NCI-H1105 (cell line): ENCODE results near the gene RORC.
"Not testable (repeated sequence)": the region's sequence is repeated elsewhere in the genome, so short reads cannot be mapped to it uniquely, and the experiment has no call there.

Experiments
- DNase-seq: peaks from one replicate; lab custom pipeline; 2025; lab: John Stamatoyannopoulos, UW

Gene RORC

GRCh38 chr1:151831605-151832004 lies at the start of gene RORC:
Gene RORC, minus strand, starts transcription at chr1:151831802. Its CDS starts 38 bp downstream, at chr1:151831764.
- no peak for DNase-seq

GRCh38 chr1:151875419-151876097 lies 44.0 kb upstream of the RORC start:
- DNase-seq = no peak

- DNase-seq = not testable (repeated sequence)
These were observed 41.2 kb upstream of the RORC start for GRCh38 chr1:151872776-151873175.

- no peak for DNase-seq
These were observed 39.9 kb upstream of the RORC start for GRCh38 chr1:151871284-151872030.

GRCh38 chr1:151868486-151868885 lies 36.9 kb upstream of the RORC start:
- DNase-seq = no peak

- DNase-seq = no peak
These were observed 36.3 kb upstream of the RORC start for GRCh38 chr1:151867765-151868411.

GRCh38 chr1:151867321-151867720 lies 35.7 kb upstream of the RORC start:
- no peak for DNase-seq

- no peak for DNase-seq
These were observed 32.8 kb upstream of the RORC start for GRCh38 chr1:151864411-151864810.

- no peak for DNase-seq
These were observed 31.0 kb upstream of the RORC start for GRCh38 chr1:151862604-151863003.

GRCh38 chr1:151860504-151861187 lies 29.0 kb upstream of the RORC start:
- no peak for DNase-seq

- DNase-seq = no peak
These were observed 28.3 kb upstream of the RORC start for GRCh38 chr1:151859891-151860293.

- DNase-seq = no peak
These were observed 27.5 kb upstream of the RORC start for GRCh38 chr1:151858886-151859665.

- no peak for DNase-seq
These were observed 26.6 kb upstream of the RORC start for GRCh38 chr1:151858030-151858746.

GRCh38 chr1:151855933-151856332 lies 24.3 kb upstream of the RORC start:
- no peak for DNase-seq

GRCh38 chr1:151855516-151855915 lies 23.9 kb upstream of the RORC start:
- not testable (repeated sequence) for DNase-seq

GRCh38 chr1:151854658-151855057 lies 23.1 kb upstream of the RORC start:
- no peak for DNase-seq

- no peak for DNase-seq
These were observed 21.9 kb upstream of the RORC start, which contains the start of gene THEM5 for GRCh38 chr1:151853411-151853943. Gene THEM5, minus strand, starts transcription at chr1:151853712. Its CDS starts 147 bp downstream, at chr1:151853565.

GRCh38 chr1:151852733-151853132 lies 21.1 kb upstream of the RORC start:
- DNase-seq = no peak

GRCh38 chr1:151851886-151852285 lies 20.3 kb upstream of the RORC start:
- no peak for DNase-seq

GRCh38 chr1:151849871-151850270 lies 18.3 kb upstream of the RORC start:
- DNase-seq = no peak

- DNase-seq = no peak
These were observed 17.5 kb upstream of the RORC start for GRCh38 chr1:151849126-151849525.
